Measurements from ENCODE around the gene KIAA0232.
"Not testable (repeated sequence)": the region's sequence is repeated elsewhere in the genome, so short reads cannot be mapped to it uniquely, and the experiment has no call there.

Gene KIAA0232

DNA sequence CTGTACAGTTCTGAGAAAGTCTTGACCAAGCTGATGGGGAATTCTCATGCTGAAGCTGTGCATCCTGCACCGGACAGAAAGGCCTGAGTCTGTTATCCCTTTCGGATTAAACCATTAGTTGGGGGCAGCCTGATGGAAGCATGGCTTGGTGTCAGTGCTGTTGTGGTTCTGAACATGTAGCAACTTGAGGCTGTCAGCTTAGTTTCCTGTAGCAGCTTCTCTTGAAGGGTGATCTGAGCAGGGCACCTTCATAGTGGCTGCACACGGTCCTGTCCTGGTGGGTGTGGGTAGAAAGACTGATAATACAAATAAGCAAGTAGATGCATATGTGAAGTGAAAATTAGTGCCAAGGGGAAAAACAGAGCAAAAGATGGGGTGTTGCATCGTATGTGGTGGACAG is 11.7 kb downstream of the KIAA0232 start:
- H3K4me3 ChIP-seq (ENCODE audit: low read depth, low read length): no peak overlapping the region
- TF ChIP-seq, protein P1, sequence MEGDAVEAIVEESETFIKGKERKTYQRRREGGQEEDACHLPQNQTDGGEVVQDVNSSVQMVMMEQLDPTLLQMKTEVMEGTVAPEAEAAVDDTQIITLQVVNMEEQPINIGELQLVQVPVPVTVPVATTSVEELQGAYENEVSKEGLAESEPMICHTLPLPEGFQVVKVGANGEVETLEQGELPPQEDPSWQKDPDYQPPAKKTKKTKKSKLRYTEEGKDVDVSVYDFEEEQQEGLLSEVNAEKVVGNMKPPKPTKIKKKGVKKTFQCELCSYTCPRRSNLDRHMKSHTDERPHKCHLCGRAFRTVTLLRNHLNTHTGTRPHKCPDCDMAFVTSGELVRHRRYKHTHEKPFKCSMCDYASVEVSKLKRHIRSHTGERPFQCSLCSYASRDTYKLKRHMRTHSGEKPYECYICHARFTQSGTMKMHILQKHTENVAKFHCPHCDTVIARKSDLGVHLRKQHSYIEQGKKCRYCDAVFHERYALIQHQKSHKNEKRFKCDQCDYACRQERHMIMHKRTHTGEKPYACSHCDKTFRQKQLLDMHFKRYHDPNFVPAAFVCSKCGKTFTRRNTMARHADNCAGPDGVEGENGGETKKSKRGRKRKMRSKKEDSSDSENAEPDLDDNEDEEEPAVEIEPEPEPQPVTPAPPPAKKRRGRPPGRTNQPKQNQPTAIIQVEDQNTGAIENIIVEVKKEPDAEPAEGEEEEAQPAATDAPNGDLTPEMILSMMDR (IDR thresholded peaks at IDR 0.05; ENCODE audit: low read depth, low read length): no peak
- no peaks in the 10 kb centered on the region for H3K27me3 ChIP-seq
- H3K9me3 ChIP-seq: no peaks in the 10 kb centered on the region
- DNase-seq: no peak
- peaks cover 4% of the 10 kb centered on the region; the same call in 1 of the 2 replicates for H3K4me1 ChIP-seq
- peaks cover 15% of the 10 kb centered on the region for H3K36me3 ChIP-seq

DNA sequence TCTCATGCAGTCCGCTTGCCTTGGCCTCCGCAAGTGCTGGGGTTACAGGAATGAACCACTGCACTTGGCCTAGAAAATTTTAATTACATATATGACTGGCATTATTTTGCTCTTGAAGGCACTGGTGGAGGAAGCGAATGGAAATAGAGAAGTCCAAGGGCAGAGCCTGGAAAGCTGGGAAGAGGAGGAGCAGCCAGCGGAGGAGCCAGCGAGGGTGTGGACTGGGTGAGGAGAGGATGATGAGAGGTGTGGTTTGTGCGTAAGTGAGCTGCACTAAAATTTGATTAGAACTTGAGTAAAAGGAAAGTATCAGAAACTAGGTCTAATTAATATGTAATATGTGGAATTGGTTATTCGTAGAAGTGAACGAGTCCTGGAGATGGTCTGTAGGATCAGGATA is 13.3 kb downstream of the KIAA0232 start:
- no peaks in the 10 kb centered on the region for H3K27me3 ChIP-seq
- DNase-seq: no peak
- TF ChIP-seq, protein P1 (IDR thresholded peaks at IDR 0.05; ENCODE audit: low read depth, low read length): no peak
- H3K36me3 ChIP-seq: peaks cover 13% of the 10 kb centered on the region
- no peaks in the 10 kb centered on the region for H3K9me3 ChIP-seq
- H3K4me1 ChIP-seq: peaks cover 5% of the 10 kb centered on the region; the same call in 1 of the 2 replicates
- no peak overlapping the region for H3K4me3 ChIP-seq (ENCODE audit: low read depth, low read length)

DNA sequence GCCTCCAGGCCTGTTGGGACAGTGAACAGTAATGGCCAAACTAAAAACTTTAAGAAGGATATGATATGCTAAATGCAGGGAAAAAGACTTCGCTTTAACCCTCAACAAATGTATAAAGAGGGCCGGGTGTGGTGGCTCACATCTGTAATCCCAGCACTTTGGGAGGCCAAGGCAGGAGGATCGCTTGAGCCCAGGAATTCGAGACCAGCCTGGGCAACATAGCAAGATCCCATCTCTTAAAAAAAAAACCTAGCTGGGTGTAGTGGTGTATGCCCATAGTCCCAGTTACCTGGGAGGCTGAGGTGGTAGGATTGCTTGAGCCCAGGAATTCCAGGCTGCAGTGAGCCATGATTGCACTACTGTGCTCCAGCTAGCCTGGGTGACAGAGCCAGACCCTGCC is 14.8 kb downstream of the KIAA0232 start:
- H3K36me3 ChIP-seq; H3K27me3 ChIP-seq; H3K4me3 ChIP-seq (ENCODE audit: low read depth, low read length); H3K9me3 ChIP-seq; DNase-seq; H3K4me1 ChIP-seq: not testable (repeated sequence)

DNA sequence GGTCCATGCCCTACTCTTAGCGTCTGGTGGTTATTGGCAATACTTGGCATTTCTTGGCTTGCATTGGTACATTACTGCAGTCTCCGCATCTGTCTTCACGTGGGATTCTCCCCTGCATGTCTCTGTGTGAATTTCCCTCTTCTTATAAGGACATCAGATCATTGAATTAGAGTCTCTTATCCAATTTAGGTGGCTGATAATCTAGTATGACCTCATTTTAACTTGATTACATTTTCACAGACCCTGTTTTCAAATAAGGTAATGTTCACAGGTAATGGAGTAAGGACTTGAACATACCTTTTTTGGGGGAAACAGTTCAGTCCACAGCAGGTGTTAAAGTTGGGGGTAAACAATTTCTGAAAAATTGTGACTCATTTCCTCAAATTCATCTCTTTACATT is 16.6 kb downstream of the KIAA0232 start:
- Histone ChIP-seq H3K9me3 (no peaks in the 10 kb centered on the region), H3K27me3 (no peaks in the 10 kb centered on the region), H3K4me1 (peaks cover 5% of the 10 kb centered on the region; the same call in 1 of the 2 replicates), H3K4me3 (ENCODE audit: low read depth, low read length) (no peak overlapping the region), H3K36me3 (0 out of 2 replicates have a peak, but pooled peaks cover 3% of the 10 kb centered on the region)
- no peak for DNase-seq
- TF ChIP-seq, protein P1 (IDR thresholded peaks at IDR 0.05; ENCODE audit: low read depth, low read length): no peak

DNA sequence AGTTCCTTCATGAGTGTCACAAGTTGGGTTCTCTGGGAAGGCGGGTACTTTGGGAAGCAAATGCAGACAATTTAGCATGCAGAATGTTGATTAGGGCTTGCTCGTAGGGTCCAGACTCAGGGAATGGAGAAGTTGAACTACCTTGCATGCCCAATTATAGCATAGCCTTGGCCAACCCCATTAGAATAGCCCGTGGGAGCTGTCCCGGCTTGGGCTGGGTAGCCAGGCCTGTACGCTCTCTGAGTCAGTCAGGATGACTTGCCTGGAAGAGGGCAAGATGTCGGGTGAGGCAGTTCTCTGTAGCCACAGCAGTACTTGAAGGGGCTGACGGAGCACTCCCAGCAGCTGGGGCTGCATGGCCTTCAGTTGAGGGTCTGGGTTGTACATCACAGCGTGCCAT is 19.5 kb downstream of the KIAA0232 start:
- H3K4me1 ChIP-seq: peaks cover 5% of the 10 kb centered on the region; the same call in 1 of the 2 replicates

DNA sequence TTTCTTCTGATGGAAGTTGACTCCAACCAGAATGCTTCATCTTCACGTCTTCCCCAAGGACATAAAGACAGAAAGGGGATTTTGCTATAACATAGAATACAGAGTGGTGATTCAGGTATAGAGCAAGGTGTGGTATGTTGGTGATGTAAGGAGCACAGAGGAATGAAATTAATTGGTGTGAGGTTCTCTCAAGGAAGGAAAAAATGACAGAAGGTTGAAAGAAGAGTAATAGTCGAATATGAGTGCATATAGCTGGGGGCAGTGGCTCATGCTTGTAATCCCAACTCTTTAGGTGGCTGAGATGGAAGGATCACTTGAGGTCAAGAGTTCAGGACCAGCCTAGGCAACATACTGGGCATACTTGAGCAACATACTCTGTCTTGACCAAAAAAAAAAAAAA is 20.1 kb downstream of the KIAA0232 start:
- H3K27me3 ChIP-seq: no peaks in the 10 kb centered on the region
- DNase-seq: no peak
- no peaks in the 10 kb centered on the region for H3K36me3 ChIP-seq
- TF ChIP-seq, protein P1 (IDR thresholded peaks at IDR 0.05; ENCODE audit: low read depth, low read length): no peak
- H3K9me3 ChIP-seq: no peaks in the 10 kb centered on the region
- no peak overlapping the region for H3K4me3 ChIP-seq (ENCODE audit: low read depth, low read length)
- peaks cover 7% of the 10 kb centered on the region; the same call in 1 of the 2 replicates for H3K4me1 ChIP-seq

More for the DNA sequence above, 19.5 kb downstream of the KIAA0232 start:
- H3K27me3 ChIP-seq: no peaks in the 10 kb centered on the region
- TF ChIP-seq, protein P1 (IDR thresholded peaks at IDR 0.05; ENCODE audit: low read depth, low read length): no peak
- H3K4me3 ChIP-seq (ENCODE audit: low read depth, low read length): no peak overlapping the region
- H3K9me3 ChIP-seq: no peaks in the 10 kb centered on the region
- H3K36me3 ChIP-seq: no peaks in the 10 kb centered on the region
- no peak for DNase-seq

DNA sequence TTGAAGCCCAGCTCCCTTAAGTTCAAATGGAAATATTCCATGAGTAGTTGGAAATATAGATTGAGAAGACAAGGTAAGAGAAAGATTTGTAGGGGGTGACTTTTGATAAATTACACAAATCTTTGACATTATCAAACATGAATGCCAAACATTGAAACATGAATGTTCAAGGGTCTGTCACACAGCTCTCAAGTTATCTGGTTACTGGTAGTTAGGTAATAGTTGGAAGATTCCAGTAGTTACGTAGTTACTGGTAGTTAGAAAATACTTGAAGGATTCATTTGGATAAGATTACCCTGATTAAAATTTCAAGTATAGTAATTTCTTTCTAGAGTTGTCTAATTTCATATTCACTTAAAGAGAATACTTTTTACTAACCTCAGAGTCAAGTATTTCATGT is 20.7 kb downstream of the KIAA0232 start:
- no peaks in the 10 kb centered on the region for H3K36me3 ChIP-seq
- no peaks in the 10 kb centered on the region for H3K27me3 ChIP-seq
- DNase-seq: no peak
- TF ChIP-seq, protein P1 (IDR thresholded peaks at IDR 0.05; ENCODE audit: low read depth, low read length): no peak
- H3K4me1 ChIP-seq: peaks cover 8% of the 10 kb centered on the region; the same call in 1 of the 2 replicates
- H3K9me3 ChIP-seq: no peaks in the 10 kb centered on the region
- H3K4me3 ChIP-seq (ENCODE audit: low read depth, low read length): no peak overlapping the region
